ENCODE measurements around the gene APLF.
"Not testable (repeated sequence)": the region's sequence is repeated elsewhere in the genome, so short reads cannot be mapped to it uniquely, and the experiment has no call there.

Gene APLF

GRCh38 chr2:68579689-68580088, 112.3 kb downstream of the APLF start:
- DNase-seq (ENCODE audit: low read depth in 2 of 2) = no peak

GRCh38 chr2:68588589-68588988, 121.2 kb downstream of the APLF start:
- no peak for DNase-seq (ENCODE audit: low read depth in 2 of 2)

- DNase-seq (ENCODE audit: low read depth in 2 of 2) = no peak
Measured at GRCh38 chr2:68589963-68590362, 122.6 kb downstream of the APLF start.

- no peak for DNase-seq (ENCODE audit: low read depth in 2 of 2)
Measured at GRCh38 chr2:68590702-68591101, 123.3 kb downstream of the APLF start.

- DNase-seq (ENCODE audit: low read depth in 2 of 2) = no peak
Measured at GRCh38 chr2:68591225-68591624, 123.8 kb downstream of the APLF start.

- DNase-seq (ENCODE audit: low read depth in 2 of 2) = no peak
Measured at GRCh38 chr2:68594041-68594440, 126.7 kb downstream of the APLF start.

- DNase-seq (ENCODE audit: low read depth in 2 of 2) = peak in 1 of 2 experiments; percentile 37
Measured at GRCh38 chr2:68594674-68595492, 127.5 kb downstream of the APLF start.

GRCh38 chr2:68595493-68595785, 128.1 kb downstream of the APLF start:
- DNase-seq (ENCODE audit: low read depth in 2 of 2) = not testable (repeated sequence)

- not testable (repeated sequence) for DNase-seq (ENCODE audit: low read depth in 2 of 2)
Measured at GRCh38 chr2:68600495-68600894, 133.1 kb downstream of the APLF start.

- DNase-seq (ENCODE audit: low read depth in 2 of 2) = no peak
Measured at GRCh38 chr2:68603059-68603458, 135.7 kb downstream of the APLF start.

- DNase-seq (ENCODE audit: low read depth in 2 of 2) = no peak
Measured at GRCh38 chr2:68604077-68604476, 136.7 kb downstream of the APLF start.

- DNase-seq (ENCODE audit: low read depth in 2 of 2) = no peak
Measured at GRCh38 chr2:68605939-68606338, 138.6 kb downstream of the APLF start.

- no peak for DNase-seq (ENCODE audit: low read depth in 2 of 2)
Measured at GRCh38 chr2:68606759-68607158, 139.4 kb downstream of the APLF start.

GRCh38 chr2:68607837-68608236, 140.5 kb downstream of the APLF start:
- DNase-seq (ENCODE audit: low read depth in 2 of 2) = no peak

- no peak for DNase-seq (ENCODE audit: low read depth in 2 of 2)
Measured at GRCh38 chr2:68612765-68613519, 145.6 kb downstream of the APLF start.

- DNase-seq (ENCODE audit: low read depth in 2 of 2) = no peak
Measured at GRCh38 chr2:68620772-68621171, 153.4 kb downstream of the APLF start.

- no peak for DNase-seq (ENCODE audit: low read depth in 2 of 2)
Measured at GRCh38 chr2:68623820-68624219, 156.4 kb downstream of the APLF start.

- no peak for DNase-seq (ENCODE audit: low read depth in 2 of 2)
Measured at GRCh38 chr2:68627615-68628014, 160.2 kb downstream of the APLF start.

All from stimulated activated CD4-positive, alpha-beta T cell treated with anti-CD3 and anti-CD28 coated beads, Interleukin-12 subunit alpha, Interleukin-12 subunit beta, amount 100 ng/mL, for 24 hours (primary cell).